WERI-Rb-1 (cell line): ENCODE measurements around the gene UAP1L1.
A peak's percentile ranks its signal among the peaks of the same experiment; 100 is the strongest.

Experiments
- DNase-seq: peaks from one replicate; pipeline ENCODE4 v3.0.0-alpha.2; 2020
- H3K27ac ChIP-seq: fragments of 250-450 bp; sonication (Bioruptor Pico); 2 replicates; pipeline ENCODE4 v1.5.1; 2020; ENCODE audit warnings: mild to moderate bottlenecking, moderate library complexity
- H3K27me3 ChIP-seq: fragments of 250-450 bp; sonication (Bioruptor Pico); 2 replicates; pipeline ENCODE4 v1.5.1; 2021; ENCODE audit warnings: mild to moderate bottlenecking, low read depth, moderate library complexity; ENCODE audit not compliant: insufficient read depth, severe bottlenecking
- H3K36me3 ChIP-seq: fragments of 250-450 bp; sonication (Bioruptor Pico); 2 replicates; pipeline ENCODE4 v1.5.1; 2020; ENCODE audit warnings: mild to moderate bottlenecking, moderate library complexity
- H3K4me3 ChIP-seq: 2 replicates; pipeline ENCODE4 v1.5.1; 2011; ENCODE audit warnings: low read depth, mild to moderate bottlenecking, control low read depth, low read length
- H3K9me3 ChIP-seq: fragments of 250-450 bp; sonication (Bioruptor Pico); 2 replicates; pipeline ENCODE4 v1.5.1; 2021; ENCODE audit warnings: mild to moderate bottlenecking, moderate library complexity; ENCODE audit not compliant: severe bottlenecking
- TF ChIP-seq, protein P1 (sequence below): IDR thresholded peaks from 2 replicates; pipeline ENCODE4 v1.5.1; 2011; ENCODE audit warnings: low read depth, mild to moderate bottlenecking, control low read depth, inconsistent platforms, low read length

The UAP1L1 gene

DNA sequence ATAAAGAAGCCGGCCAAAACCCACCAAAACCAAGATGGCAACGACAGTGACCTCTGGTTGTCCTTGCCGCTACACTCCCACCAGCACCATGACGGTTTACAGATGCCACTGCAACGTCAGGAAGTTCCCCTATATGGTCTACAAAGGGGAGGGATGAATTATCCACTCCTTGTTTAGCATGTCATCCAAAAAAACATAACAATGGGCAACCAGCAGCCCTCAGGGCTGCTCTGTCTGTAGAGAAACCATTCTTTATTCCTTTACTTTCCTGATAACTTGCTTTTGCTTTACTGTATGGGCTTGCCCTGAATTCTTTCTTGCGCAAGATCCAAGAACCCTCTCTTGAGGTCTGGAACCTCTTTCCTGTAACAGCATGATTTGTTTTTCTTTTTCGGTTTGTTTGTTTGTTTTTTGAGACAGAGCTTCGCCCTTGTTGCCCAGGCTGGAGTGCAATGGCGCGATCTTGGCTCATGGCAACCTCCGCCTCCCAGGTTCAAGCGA, 2.0 kb upstream of the UAP1L1 start:
- Histone ChIP-seq H3K9me3 (no peaks in the 10 kb centered on the region), H3K36me3 (peaks cover 18% of the 10 kb centered on the region), H3K4me3 (no peak overlapping the region), H3K27me3 (no peaks in the 10 kb centered on the region), H3K27ac (no peak overlapping the region)
- DNase-seq: no peak
- TF ChIP-seq, protein P1, sequence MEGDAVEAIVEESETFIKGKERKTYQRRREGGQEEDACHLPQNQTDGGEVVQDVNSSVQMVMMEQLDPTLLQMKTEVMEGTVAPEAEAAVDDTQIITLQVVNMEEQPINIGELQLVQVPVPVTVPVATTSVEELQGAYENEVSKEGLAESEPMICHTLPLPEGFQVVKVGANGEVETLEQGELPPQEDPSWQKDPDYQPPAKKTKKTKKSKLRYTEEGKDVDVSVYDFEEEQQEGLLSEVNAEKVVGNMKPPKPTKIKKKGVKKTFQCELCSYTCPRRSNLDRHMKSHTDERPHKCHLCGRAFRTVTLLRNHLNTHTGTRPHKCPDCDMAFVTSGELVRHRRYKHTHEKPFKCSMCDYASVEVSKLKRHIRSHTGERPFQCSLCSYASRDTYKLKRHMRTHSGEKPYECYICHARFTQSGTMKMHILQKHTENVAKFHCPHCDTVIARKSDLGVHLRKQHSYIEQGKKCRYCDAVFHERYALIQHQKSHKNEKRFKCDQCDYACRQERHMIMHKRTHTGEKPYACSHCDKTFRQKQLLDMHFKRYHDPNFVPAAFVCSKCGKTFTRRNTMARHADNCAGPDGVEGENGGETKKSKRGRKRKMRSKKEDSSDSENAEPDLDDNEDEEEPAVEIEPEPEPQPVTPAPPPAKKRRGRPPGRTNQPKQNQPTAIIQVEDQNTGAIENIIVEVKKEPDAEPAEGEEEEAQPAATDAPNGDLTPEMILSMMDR: no peak

DNA sequence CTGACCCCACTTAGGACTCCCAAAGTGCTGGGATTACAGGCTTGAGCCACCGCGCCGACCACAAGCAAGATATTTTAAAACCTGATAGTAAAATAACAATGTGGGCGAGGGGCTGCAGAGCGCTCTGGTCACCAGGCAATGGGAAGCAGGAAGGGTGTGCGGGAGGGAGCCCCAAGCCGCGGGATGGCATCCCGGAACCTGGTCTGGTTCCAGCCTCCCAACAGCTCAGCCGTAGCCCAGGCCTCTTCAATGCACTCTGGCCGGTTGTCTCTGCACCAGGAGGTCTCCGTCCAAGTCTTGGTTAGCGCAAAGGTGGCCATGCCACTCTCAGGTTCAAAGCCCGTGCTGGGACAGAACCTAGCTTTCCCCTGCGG, 694 bp upstream of the UAP1L1 start:
- H3K36me3 ChIP-seq: peaks cover 29% of the 10 kb centered on the region
- no peaks in the 10 kb centered on the region for H3K27me3 ChIP-seq
- no peak for DNase-seq
- peak overlapping the region; percentile 92 for H3K27ac ChIP-seq
- H3K4me3 ChIP-seq: peak overlapping the region; percentile 74
- TF ChIP-seq, protein P1: no peak
- H3K9me3 ChIP-seq: no peaks in the 10 kb centered on the region

DNA sequence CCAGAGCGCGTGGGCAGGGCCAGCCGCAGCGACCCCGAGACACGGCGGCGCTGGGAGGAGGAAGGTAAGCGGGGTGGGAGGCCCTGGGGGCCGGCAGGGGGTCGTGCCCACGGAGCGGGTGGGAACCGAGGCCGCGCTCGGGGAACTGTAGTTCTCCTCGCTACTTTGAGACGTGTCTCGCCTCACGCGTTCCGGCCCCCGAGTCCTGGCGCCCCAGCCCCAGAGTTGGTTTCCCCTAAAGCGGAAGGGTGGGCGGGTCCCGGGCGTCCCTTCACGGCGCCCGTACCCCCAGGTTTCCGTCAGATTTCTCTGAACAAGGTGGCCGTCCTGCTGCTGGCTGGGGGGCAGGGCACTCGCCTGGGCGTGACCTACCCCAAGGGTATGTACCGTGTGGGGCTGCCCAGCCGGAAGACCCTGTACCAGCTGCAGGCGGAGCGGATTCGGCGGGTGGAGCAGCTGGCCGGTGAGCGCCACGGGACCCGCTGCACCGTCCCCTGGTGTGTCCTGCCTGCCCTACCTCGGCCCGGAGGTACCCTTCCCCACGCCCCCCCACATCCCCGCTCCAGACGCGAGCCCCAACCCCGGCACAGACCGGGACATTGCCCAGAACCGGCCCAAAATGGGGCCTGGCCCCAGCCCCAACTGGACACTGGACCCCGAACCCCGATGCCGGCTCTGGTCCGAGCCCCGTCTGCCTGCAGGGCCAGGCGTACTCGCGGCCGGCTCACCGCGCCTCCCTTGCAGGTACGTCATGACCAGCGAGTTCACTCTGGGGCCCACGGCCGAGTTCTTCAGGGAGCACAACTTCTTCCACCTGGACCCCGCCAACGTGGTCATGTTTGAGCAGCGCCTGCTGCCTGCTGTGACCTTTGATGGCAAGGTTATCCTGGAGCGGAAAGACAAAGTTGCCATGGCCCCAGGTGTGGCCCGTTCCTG, 709 bp downstream of the UAP1L1 start:
- H3K4me3 ChIP-seq: peak overlapping the region; percentile 74
- peaks cover 43% of the 10 kb centered on the region for H3K36me3 ChIP-seq
- no peaks in the 10 kb centered on the region for H3K9me3 ChIP-seq
- TF ChIP-seq, protein P1: no peak
- H3K27ac ChIP-seq: peak overlapping the region; percentile 92
- no peak for DNase-seq
- no peaks in the 10 kb centered on the region for H3K27me3 ChIP-seq

DNA sequence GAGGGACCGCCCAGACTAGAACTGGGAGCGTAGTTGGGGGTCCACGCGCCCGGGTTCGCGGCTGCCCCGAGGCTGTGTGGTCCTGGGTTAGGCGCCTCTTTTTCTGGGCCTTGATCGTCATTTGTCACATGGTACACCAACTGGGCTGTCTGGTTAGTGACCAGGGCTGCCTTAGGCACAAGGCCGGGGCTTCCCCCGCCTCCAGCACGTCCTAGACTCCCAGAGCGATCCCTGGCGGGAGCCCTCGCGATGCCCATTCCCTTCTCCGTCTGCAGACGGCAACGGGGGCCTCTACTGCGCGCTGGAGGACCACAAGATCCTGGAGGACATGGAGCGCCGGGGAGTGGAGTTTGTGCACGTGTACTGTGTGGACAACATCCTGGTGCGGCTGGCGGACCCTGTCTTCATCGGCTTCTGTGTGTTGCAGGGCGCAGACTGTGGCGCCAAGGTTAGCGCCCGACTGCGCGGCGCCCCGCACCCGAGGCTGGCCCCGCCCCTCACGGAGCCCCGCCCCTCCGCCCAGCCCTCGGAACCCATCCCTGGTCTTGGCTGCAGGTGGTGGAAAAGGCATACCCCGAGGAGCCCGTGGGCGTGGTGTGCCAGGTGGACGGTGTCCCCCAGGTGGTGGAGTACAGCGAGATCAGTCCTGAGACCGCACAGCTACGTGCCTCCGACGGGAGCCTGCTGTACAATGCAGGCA, 1.5 kb downstream of the UAP1L1 start:
- no peak for DNase-seq
- TF ChIP-seq, protein P1: no peak
- Histone ChIP-seq H3K27ac (no peak overlapping the region), H3K36me3 (peaks cover 47% of the 10 kb centered on the region), H3K4me3 (no peak overlapping the region), H3K9me3 (no peaks in the 10 kb centered on the region), H3K27me3 (no peaks in the 10 kb centered on the region)

DNA sequence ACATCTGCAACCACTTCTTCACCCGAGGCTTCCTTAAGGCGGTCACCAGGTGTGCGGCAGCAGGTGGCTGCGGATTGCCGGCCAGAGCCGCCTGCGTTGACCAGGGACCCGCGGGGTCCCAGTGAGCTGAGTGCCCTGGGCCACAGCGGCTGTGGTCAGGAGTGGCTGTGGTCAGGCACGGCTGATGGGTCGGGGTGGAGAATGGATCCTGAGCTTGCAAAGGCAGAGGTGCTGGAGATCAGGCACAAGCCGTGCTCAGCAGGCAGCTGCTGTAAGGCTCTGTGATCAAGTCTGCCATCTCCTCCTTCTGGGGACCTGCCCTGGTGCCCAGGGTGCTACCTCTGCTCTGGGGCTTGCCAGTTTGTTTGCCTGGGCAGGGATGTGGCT, 2.1 kb downstream of the UAP1L1 start:
- peaks cover 52% of the 10 kb centered on the region for H3K36me3 ChIP-seq
- TF ChIP-seq, protein P1: no peak
- no peak overlapping the region for H3K27ac ChIP-seq

More for the DNA sequence above, 2.1 kb downstream of the UAP1L1 start:
- H3K27me3 ChIP-seq: no peaks in the 10 kb centered on the region
- H3K9me3 ChIP-seq: no peaks in the 10 kb centered on the region
- no peak for DNase-seq
- no peak overlapping the region for H3K4me3 ChIP-seq
